ENCODE data around the gene LRRK1.

DNA sequence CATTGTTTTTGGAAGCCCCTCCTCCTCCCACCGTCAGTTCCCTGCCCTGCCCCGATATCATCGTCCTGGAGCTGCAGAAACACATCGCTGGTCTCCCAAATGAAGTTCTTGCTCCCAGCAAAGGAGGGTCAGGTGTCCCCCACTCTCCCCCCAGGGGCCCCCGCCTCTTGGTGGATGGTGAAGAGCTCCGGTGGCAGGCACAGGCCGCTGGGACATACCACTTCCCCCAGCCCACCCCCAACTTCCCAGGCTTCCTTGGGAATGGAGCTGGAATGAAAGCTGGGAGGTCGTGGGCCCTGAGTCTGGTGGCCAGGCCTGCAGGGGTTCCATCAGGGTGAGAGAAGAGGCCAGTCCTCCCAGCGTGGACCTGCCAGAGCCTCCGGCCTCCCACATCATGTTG is 195.0 kb downstream of the LRRK1 start:
- TF ChIP-seq, protein P1, sequence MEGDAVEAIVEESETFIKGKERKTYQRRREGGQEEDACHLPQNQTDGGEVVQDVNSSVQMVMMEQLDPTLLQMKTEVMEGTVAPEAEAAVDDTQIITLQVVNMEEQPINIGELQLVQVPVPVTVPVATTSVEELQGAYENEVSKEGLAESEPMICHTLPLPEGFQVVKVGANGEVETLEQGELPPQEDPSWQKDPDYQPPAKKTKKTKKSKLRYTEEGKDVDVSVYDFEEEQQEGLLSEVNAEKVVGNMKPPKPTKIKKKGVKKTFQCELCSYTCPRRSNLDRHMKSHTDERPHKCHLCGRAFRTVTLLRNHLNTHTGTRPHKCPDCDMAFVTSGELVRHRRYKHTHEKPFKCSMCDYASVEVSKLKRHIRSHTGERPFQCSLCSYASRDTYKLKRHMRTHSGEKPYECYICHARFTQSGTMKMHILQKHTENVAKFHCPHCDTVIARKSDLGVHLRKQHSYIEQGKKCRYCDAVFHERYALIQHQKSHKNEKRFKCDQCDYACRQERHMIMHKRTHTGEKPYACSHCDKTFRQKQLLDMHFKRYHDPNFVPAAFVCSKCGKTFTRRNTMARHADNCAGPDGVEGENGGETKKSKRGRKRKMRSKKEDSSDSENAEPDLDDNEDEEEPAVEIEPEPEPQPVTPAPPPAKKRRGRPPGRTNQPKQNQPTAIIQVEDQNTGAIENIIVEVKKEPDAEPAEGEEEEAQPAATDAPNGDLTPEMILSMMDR (IDR thresholded peaks at IDR 0.05) = no peak
- no peak for TF ChIP-seq POLR2A (IDR thresholded peaks at IDR 0.05)

All from esophagus squamous epithelium (tissue), 4 donors.